CD14-positive monocyte (primary cell): ENCODE results near the gene PRSS16. TPM values are rescaled to one million over a fixed set of nuclear protein-coding genes. Genes with fewer than 3 reads are reported as not detected.
A peak's percentile ranks its signal among the peaks of the same experiment; 100 is the strongest.

Experiments
- DNase-seq, 3 donors: peaks; one replicate each; pipeline ENCODE4 v3.0.0-alpha.2; 2011 to 2022
- H2AFZ ChIP-seq: 2 replicates; pipeline ENCODE4 v1.6.0; 2012; ENCODE audit warnings: mild to moderate bottlenecking, low read depth, low read length, inconsistent platforms; ENCODE audit not compliant: insufficient read depth, poor library complexity, severe bottlenecking
- H3K27ac ChIP-seq, 2 donors: 1 replicate in 1 of 2; 2 replicates in 1 of 2; pipeline ENCODE4 v1.5.1; 2012 to 2013; ENCODE audit warnings: low read length in 2 of 2, control low read depth in 1 of 2, inconsistent platforms in 1 of 2, low read depth in 1 of 2, mild to moderate bottlenecking in 1 of 2
- H3K27me3 ChIP-seq, 2 donors: one replicate each; pipeline versions ENCODE4 v1.6.0 to v1.6.1; 2011 to 2013; ENCODE audit warnings: low read length in 2 of 2; ENCODE audit not compliant: control insufficient read depth in 2 of 2, insufficient read depth in 2 of 2
- H3K36me3 ChIP-seq, 2 donors: replicated peaks in 1 of 2; 1 replicate in 1 of 2; 2 replicates in 1 of 2; pipeline versions ENCODE4 v1.5.1 to v1.6.1; 2012 to 2013; ENCODE audit warnings: low read length in 2 of 2, control low read depth in 1 of 2, inconsistent platforms in 1 of 2, mild to moderate bottlenecking in 1 of 2; ENCODE audit not compliant: insufficient read depth in 2 of 2, control insufficient read depth in 1 of 2
- H3K4me1 ChIP-seq, 2 donors: 1 replicate in 1 of 2; 2 replicates in 1 of 2; pipeline versions ENCODE4 v1.5.1 to v1.6.1; 2012 to 2013; ENCODE audit warnings: low read length in 2 of 2, control low read depth in 1 of 2, inconsistent platforms in 1 of 2, mild to moderate bottlenecking in 1 of 2, moderate library complexity in 1 of 2; ENCODE audit not compliant: insufficient read depth in 2 of 2, control insufficient read depth in 1 of 2
- H3K4me2 ChIP-seq: replicated peaks from 2 replicates; pipeline ENCODE3; 2012; ENCODE audit warnings: low read length, moderate library complexity, mild to moderate bottlenecking; ENCODE audit not compliant: poor library complexity, severe bottlenecking; ENCODE audit errors: extremely low read depth
- H3K4me3 ChIP-seq, 3 experiments: fragments of 200-600 bp in 1 of 3; sonication (generic) in 1 of 3; replicated peaks in 1 of 3; 1 replicate in 2 of 3; 2 replicates in 1 of 3; pipeline ENCODE4 v1.5.1; 2011 to 2013; ENCODE audit warnings: low read length in 3 of 3, mild to moderate bottlenecking in 3 of 3, control low read depth in 2 of 3, low read depth in 2 of 3, inconsistent platforms in 1 of 3, moderate library complexity in 1 of 3
- H3K79me2 ChIP-seq: 2 replicates; pipeline ENCODE4 v1.6.0; 2012; ENCODE audit warnings: mild to moderate bottlenecking, control low read depth, inconsistent platforms, low read length, moderate library complexity; ENCODE audit not compliant: insufficient read depth
- H3K9ac ChIP-seq: 2 replicates; pipeline ENCODE4 v1.6.0; 2017; ENCODE audit warnings: low read length, mild to moderate bottlenecking; ENCODE audit not compliant: insufficient read depth, poor library complexity, severe bottlenecking
- H3K9me3 ChIP-seq, 2 donors: replicated peaks in 1 of 2; 1 replicate in 1 of 2; 2 replicates in 1 of 2; pipeline versions ENCODE4 v1.5.1 to v1.6.1; 2012 to 2013; ENCODE audit warnings: low read length in 2 of 2, control low read depth in 1 of 2; ENCODE audit not compliant: control insufficient read depth in 1 of 2, insufficient read depth in 1 of 2
- H4K20me1 ChIP-seq: 2 replicates; pipeline ENCODE4 v1.6.0; 2012; ENCODE audit warnings: mild to moderate bottlenecking, low read length, control low read depth, moderate library complexity; ENCODE audit not compliant: insufficient read depth
- H3K27ac Mint-ChIP-seq, 7 donors: one replicate each; pipeline ENCODE4 v1.8.0; 2020; ENCODE audit warnings: mild to moderate bottlenecking in 7 of 7, mixed read lengths in 7 of 7, moderate library complexity in 6 of 7, inconsistent platforms in 2 of 7
- H3K27me3 Mint-ChIP-seq, 3 donors: one replicate each; pipeline ENCODE4 v1.8.0; 2021 to 2022; ENCODE audit warnings: low read depth in 3 of 3, mild to moderate bottlenecking in 3 of 3, mixed read lengths in 3 of 3, moderate library complexity in 3 of 3, inconsistent platforms in 1 of 3
- H3K36me3 Mint-ChIP-seq, 2 donors: one replicate each; pipeline ENCODE4 v1.8.0; 2020; ENCODE audit warnings: mixed read lengths in 2 of 2, inconsistent platforms in 1 of 2, mild to moderate bottlenecking in 1 of 2
- H3K4me1 Mint-ChIP-seq: one replicate; pipeline ENCODE4 v1.8.0; 2020; ENCODE audit warnings: mild to moderate bottlenecking, mixed read lengths
- H3K4me3 Mint-ChIP-seq, 2 donors: one replicate each; pipeline ENCODE4 v1.8.0; 2020; ENCODE audit warnings: mild to moderate bottlenecking in 2 of 2, mixed read lengths in 2 of 2, moderate library complexity in 1 of 2
- H3K9me3 Mint-ChIP-seq, 7 donors: one replicate each; pipeline ENCODE4 v1.8.0; 2020 to 2022; ENCODE audit warnings: mixed read lengths in 7 of 7, mild to moderate bottlenecking in 6 of 7, moderate library complexity in 6 of 7, inconsistent platforms in 2 of 7
- WGBS: methylation state at CpG from one replicate; pipeline ENCODE4 v1.1.5; 2013; ENCODE audit warnings: missing lambda C conversion rate; ENCODE audit not compliant: insufficient coverage; 5-methylcytosine and 5-hydroxymethylcytosine counted together
- intact Hi-C, 2 donors: fragments of 100-400 bp; cut with micrococcal nuclease; formaldehyde crosslinking; loops; one replicate each; pipeline versions ENCODE4 v1.15.0 to v1.15.1; 2023
- polyA plus RNA-seq, 3 donors: library from polyadenylated mRNA; depleted of rRNA in 1 of 3; unstranded in 2 of 3; stranded (reverse) in 1 of 3; fragments of 300-500 nt in 2 of 3; fragments of >200 nt in 1 of 3; fragmentation: Illumina TruSeq in 2 of 3; gene quantifications; 1 replicate in 2 of 3; 2 replicates in 1 of 3; pipeline ENCODE4 v1.2.3, GENCODE V29; 2012 to 2021
- TF ChIP-seq, protein P1 (sequence below): fragments of 200-600 bp; IDR thresholded peaks from one replicate; pipeline ENCODE4 v1.8.0; 2022; ENCODE audit warnings: antibody characterized with exemption, mild to moderate bottlenecking

PRSS16 gene
- polyA plus RNA-seq, 3 donors = not detected

DNA sequence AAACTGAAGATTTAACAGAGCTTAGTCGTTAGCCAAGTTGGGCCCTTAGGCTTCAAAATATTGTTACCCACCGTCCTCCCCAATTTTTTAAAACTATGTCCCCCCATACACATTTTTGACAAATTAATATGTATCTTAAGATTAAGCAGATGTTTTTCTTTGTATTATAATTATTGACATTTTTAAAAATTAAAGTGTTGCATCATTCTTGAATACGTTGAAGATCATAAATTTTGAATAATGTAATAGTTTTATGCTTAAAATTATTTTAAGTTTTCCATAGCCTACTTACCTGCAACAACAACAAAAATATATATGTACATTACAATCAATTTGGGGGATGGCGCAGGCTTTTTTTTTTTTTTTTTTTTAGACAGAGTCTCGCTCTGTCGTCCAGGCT is 8.2 kb upstream of the PRSS16 start:
- H3K4me2 ChIP-seq = no peak overlapping the region
- Mint-ChIP-seq H3K27me3 (peaks cover 60 to 73% (median 63%) of the 10 kb centered on the region in 3 donors), H3K27ac (no peak overlapping the region), H3K4me3 (peak overlapping the region in 1 of 2 donors; percentile 75), H3K36me3 (peaks cover 0 to 10% of the 10 kb centered on the region in 2 donors), H3K4me1 (peaks cover 10% of the 10 kb centered on the region), H3K9me3 (peaks cover 10 to 50% (median 36%) of the 10 kb centered on the region in 7 donors)
- peaks cover 19 to 42% of the 10 kb centered on the region in 2 donors for H3K9me3 ChIP-seq
- DNase-seq = no peak
- H3K79me2 ChIP-seq = no peaks in the 10 kb centered on the region
- no peaks in the 10 kb centered on the region for H3K36me3 ChIP-seq
- H3K4me1 ChIP-seq = no peaks in the 10 kb centered on the region
- no peaks in the 10 kb centered on the region for H4K20me1 ChIP-seq
- no peak overlapping the region for H3K4me3 ChIP-seq
- intact Hi-C loops = no loop called here
- H3K27ac ChIP-seq = no peak overlapping the region
- TF ChIP-seq, protein P1, sequence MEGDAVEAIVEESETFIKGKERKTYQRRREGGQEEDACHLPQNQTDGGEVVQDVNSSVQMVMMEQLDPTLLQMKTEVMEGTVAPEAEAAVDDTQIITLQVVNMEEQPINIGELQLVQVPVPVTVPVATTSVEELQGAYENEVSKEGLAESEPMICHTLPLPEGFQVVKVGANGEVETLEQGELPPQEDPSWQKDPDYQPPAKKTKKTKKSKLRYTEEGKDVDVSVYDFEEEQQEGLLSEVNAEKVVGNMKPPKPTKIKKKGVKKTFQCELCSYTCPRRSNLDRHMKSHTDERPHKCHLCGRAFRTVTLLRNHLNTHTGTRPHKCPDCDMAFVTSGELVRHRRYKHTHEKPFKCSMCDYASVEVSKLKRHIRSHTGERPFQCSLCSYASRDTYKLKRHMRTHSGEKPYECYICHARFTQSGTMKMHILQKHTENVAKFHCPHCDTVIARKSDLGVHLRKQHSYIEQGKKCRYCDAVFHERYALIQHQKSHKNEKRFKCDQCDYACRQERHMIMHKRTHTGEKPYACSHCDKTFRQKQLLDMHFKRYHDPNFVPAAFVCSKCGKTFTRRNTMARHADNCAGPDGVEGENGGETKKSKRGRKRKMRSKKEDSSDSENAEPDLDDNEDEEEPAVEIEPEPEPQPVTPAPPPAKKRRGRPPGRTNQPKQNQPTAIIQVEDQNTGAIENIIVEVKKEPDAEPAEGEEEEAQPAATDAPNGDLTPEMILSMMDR = no peak
- no CpG with 5 or more reads among the region's 6 CpGs for WGBS
- peaks cover 53 to 67% of the 10 kb centered on the region in 2 donors for H3K27me3 ChIP-seq
- no peak overlapping the region for H2AFZ ChIP-seq
- no peak overlapping the region for H3K9ac ChIP-seq

DNA sequence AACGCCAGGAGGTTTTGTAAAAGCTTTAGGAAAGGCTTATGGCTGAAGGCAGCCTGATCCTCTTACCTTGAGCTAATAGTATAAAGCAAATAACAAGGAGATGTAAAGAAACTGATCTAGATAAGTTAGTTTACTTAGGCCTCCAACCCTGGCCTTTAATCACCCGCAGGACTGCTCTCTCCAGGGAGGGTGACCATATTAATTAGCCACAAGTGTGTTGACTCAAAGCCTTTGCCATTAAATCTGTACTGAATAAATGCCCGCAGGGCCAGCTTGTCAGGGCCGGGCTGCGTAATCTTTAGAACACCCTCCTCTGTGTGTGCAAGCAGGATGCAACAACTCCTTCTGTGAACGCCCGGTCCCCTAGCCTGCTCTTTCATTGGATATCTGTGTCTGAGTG is 6.1 kb upstream of the PRSS16 start:
- TF ChIP-seq, protein P1 = no peak
- intact Hi-C loops = no loop called here
- Histone ChIP-seq H3K36me3 (no peaks in the 10 kb centered on the region), H3K9ac (no peak overlapping the region), H4K20me1 (no peaks in the 10 kb centered on the region), H3K27me3 (peaks cover 34 to 52% of the 10 kb centered on the region in 2 donors), H3K4me3 (no peak overlapping the region), H3K79me2 (no peaks in the 10 kb centered on the region), H3K4me1 (no peaks in the 10 kb centered on the region), H3K4me2 (no peak overlapping the region), H3K9me3 (peaks cover 14 to 32% of the 10 kb centered on the region in 2 donors), H2AFZ (no peak overlapping the region), H3K27ac (no peak overlapping the region)
- no peak overlapping the region for H3K4me3 Mint-ChIP-seq
- H3K27me3 Mint-ChIP-seq = peaks cover 43 to 53% (median 48%) of the 10 kb centered on the region in 3 donors
- H3K9me3 Mint-ChIP-seq = peaks cover 11 to 38% (median 27%) of the 10 kb centered on the region in 7 donors
- peaks cover 10% of the 10 kb centered on the region for H3K4me1 Mint-ChIP-seq
- 93% methylated on average over 5 of the region's 7 CpGs for WGBS
- H3K36me3 Mint-ChIP-seq = peaks cover 0 to 10% of the 10 kb centered on the region in 2 donors
- no peak for DNase-seq
- H3K27ac Mint-ChIP-seq = no peak overlapping the region
